HG03442 (cell line): ENCODE results near the gene HSD17B7.
A peak's percentile ranks its signal among the peaks of the same experiment; 100 is the strongest.
"Not testable (repeated sequence)": the region's sequence is repeated elsewhere in the genome, so short reads cannot be mapped to it uniquely, and the experiment has no call there.

Source experiments
- ATAC-seq: cut with Tn5 transposase; IDR thresholded peaks from one replicate; pipeline ENCODE4 v1.9.1; 2021; ENCODE audit warnings: mild to moderate bottlenecking, moderate library complexity; ENCODE audit not compliant: unreplicated experiment

HSD17B7 gene

GRCh38 chr1:162790303-162790984 lies at the start of gene HSD17B7:
HSD17B7 (plus strand) TSS chr1:162790702; CDS start chr1:162790801, 99 bp downstream.
- ATAC-seq = peak; percentile 100

- no peak for ATAC-seq
Observed at GRCh38 chr1:162740755-162741154, 49.7 kb upstream of the HSD17B7 start.

- ATAC-seq = no peak
Observed at GRCh38 chr1:162741574-162741973, 48.9 kb upstream of the HSD17B7 start.

GRCh38 chr1:162746264-162746942 lies 44.1 kb upstream of the HSD17B7 start:
- not testable (repeated sequence) for ATAC-seq

GRCh38 chr1:162753001-162753658 lies 37.4 kb upstream of the HSD17B7 start:
- no peak for ATAC-seq

GRCh38 chr1:162753998-162754585 lies 36.4 kb upstream of the HSD17B7 start:
- ATAC-seq = no peak

GRCh38 chr1:162755306-162755705 lies 35.2 kb upstream of the HSD17B7 start:
- no peak for ATAC-seq

- no peak for ATAC-seq
Observed at GRCh38 chr1:162756523-162756922, 34.0 kb upstream of the HSD17B7 start.

GRCh38 chr1:162757476-162757875 lies 33.0 kb upstream of the HSD17B7 start:
- ATAC-seq = no peak

GRCh38 chr1:162765788-162766187 lies 24.7 kb upstream of the HSD17B7 start:
- ATAC-seq = no peak

- ATAC-seq = no peak
Observed at GRCh38 chr1:162772571-162773154, 17.8 kb upstream of the HSD17B7 start.

- ATAC-seq = no peak
Observed at GRCh38 chr1:162774007-162774406, 16.5 kb upstream of the HSD17B7 start.

GRCh38 chr1:162779043-162779442 lies 11.5 kb upstream of the HSD17B7 start:
- ATAC-seq = no peak

GRCh38 chr1:162782671-162783070 lies 7.8 kb upstream of the HSD17B7 start:
- no peak for ATAC-seq

GRCh38 chr1:162784926-162785325 lies 5.6 kb upstream of the HSD17B7 start:
- ATAC-seq = not testable (repeated sequence)

GRCh38 chr1:162788783-162789182 lies 1.7 kb upstream of the HSD17B7 start:
- not testable (repeated sequence) for ATAC-seq

GRCh38 chr1:162790985-162791357 lies 469 bp downstream of the HSD17B7 start:
- ATAC-seq = peak; percentile 7

- not testable (repeated sequence) for ATAC-seq
Observed at GRCh38 chr1:162794284-162794683, 3.8 kb downstream of the HSD17B7 start.

- not testable (repeated sequence) for ATAC-seq
Observed at GRCh38 chr1:162796617-162797279, 6.2 kb downstream of the HSD17B7 start.

GRCh38 chr1:162799995-162800830 lies 9.7 kb downstream of the HSD17B7 start:
- not testable (repeated sequence) for ATAC-seq
